ENCODE results near the gene CHST12.
"Not testable (repeated sequence)": the region's sequence is repeated elsewhere in the genome, so short reads cannot be mapped to it uniquely, and the experiment has no call there.

Gene CHST12

GRCh38 chr7:2383543-2384274 lies 19.7 kb upstream of the CHST12 start:
- ChIA-PET CTCF (interaction anchor here (0.6 to 3.6 kb wide), 18 partner anchors 10 to 94 kb away, joined by 3 to 26 read pairs (median 6); no protein-coding TSS in a partner anchor), POLR2A (interaction anchor here (0.6 kb wide), 1 partner anchor 38 kb away, joined by 8 read pairs; no protein-coding TSS in a partner anchor)
- Histone ChIP-seq H3K27me3 (replicated peaks in 2 of 5; ENCODE audit: control insufficient read depth in 4 of 5, insufficient read depth in 5 of 5, low read length in 4 of 5) (no peaks in the 10 kb centered on the region), H3K4me1 (ENCODE audit: control extremely low read depth in 1 of 4, control insufficient read depth in 4 of 4, insufficient read depth in 4 of 4, low read length in 3 of 4) (peaks cover 0 to 13% (median 8%) of the 10 kb centered on the region in 4 experiments), H3K9me3 (ENCODE audit: control extremely low read depth in 1 of 5, control insufficient read depth in 4 of 5, insufficient read depth in 2 of 5, low read depth in 1 of 5, low read length in 4 of 5) (no peaks in the 10 kb centered on the region), H3K27ac (ENCODE audit: insufficient read depth in 1 of 2, low read depth in 1 of 2, low read length in 2 of 2, poor library complexity in 1 of 2, severe bottlenecking in 2 of 2) (no peak overlapping the region), H3K4me3 (ENCODE audit: control insufficient read depth in 1 of 7, extremely low read depth in 1 of 7, insufficient read depth in 4 of 7, low read depth in 2 of 7, low read length in 6 of 7) (no peak overlapping the region), H3K36me3 (ENCODE audit: control insufficient read depth in 4 of 4, insufficient read depth in 4 of 4, low read length in 3 of 4) (peaks cover 13 to 44% (median 30%) of the 10 kb centered on the region in 4 experiments)
- DNase-seq, result no peak
- WGBS (ENCODE audit: insufficient coverage), result 97% methylated on average over 22 of the region's 29 CpGs

DNA sequence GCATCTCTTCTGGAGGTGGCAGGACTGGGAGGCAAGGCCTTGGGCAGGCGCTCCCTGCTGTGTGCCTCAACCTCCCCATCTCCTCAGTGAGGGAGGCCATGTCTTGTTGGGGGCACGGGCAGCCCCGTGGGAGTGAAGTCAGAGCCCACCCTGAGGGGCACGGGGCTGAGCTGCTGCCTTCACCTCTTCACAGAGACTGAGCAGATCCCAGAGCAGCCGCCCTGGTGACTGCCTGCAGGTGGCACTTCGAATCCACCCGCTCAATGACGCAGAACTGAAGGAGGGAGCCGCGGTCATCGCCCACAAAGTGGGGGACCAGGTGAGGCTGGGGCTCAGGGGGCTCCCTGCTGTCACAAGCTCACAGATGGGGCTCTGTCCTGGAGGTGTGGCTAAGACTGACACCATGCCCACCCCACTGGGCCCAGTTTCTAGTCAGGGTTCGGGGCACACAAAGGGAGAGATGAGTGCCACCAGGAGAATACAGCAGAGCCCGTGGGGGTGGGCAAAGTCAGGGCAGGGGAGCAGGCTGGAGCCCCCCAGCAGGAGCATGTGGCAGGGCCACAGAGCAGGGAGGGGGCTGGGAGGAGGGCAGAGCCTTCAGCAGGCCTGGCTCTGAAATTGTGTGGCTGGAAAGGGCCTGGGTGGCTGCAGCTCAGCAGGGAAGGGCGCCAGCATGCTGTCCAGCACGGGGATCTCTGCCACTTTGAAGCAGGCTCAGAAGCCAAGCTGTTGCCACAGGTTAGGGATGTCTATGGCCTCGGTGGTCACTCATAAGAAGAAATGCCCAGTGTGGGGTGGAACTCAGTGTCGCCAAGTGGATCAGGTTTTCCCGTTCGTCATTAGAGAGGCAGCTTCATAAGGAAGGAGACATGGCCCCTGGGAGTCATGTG lies 18.8 kb upstream of the CHST12 start:
- Histone ChIP-seq H3K9me3 (ENCODE audit: control extremely low read depth in 1 of 5, control insufficient read depth in 4 of 5, insufficient read depth in 2 of 5, low read depth in 1 of 5, low read length in 4 of 5) (no peaks in the 10 kb centered on the region), H3K4me1 (ENCODE audit: control extremely low read depth in 1 of 4, control insufficient read depth in 4 of 4, insufficient read depth in 4 of 4, low read length in 3 of 4) (peaks cover 0 to 19% (median 9%) of the 10 kb centered on the region in 4 experiments), H3K27ac (ENCODE audit: insufficient read depth in 1 of 2, low read depth in 1 of 2, low read length in 2 of 2, poor library complexity in 1 of 2, severe bottlenecking in 2 of 2) (no peak overlapping the region), H3K4me3 (ENCODE audit: control insufficient read depth in 1 of 7, extremely low read depth in 1 of 7, insufficient read depth in 4 of 7, low read depth in 2 of 7, low read length in 6 of 7) (no peak overlapping the region), H3K27me3 (replicated peaks in 2 of 5; ENCODE audit: control insufficient read depth in 4 of 5, insufficient read depth in 5 of 5, low read length in 4 of 5) (no peaks in the 10 kb centered on the region), H3K36me3 (ENCODE audit: control insufficient read depth in 4 of 4, insufficient read depth in 4 of 4, low read length in 3 of 4) (peaks cover 7 to 35% (median 22%) of the 10 kb centered on the region in 4 experiments)
- POLR2A ChIA-PET, result interaction anchor here (0.6 kb wide), 1 partner anchor 37 kb away, joined by 8 read pairs; no protein-coding TSS in a partner anchor
- CTCF ChIA-PET, result interaction anchor here (0.9 to 3.6 kb wide), 16 partner anchors 9 to 93 kb away, joined by 4 to 26 read pairs (median 6); no protein-coding TSS in a partner anchor
- WGBS (ENCODE audit: insufficient coverage), result 83% methylated on average over 18 of the region's 19 CpGs
- DNase-seq, result peak in 2 of 3 donors; percentile 41 to 48

DNA sequence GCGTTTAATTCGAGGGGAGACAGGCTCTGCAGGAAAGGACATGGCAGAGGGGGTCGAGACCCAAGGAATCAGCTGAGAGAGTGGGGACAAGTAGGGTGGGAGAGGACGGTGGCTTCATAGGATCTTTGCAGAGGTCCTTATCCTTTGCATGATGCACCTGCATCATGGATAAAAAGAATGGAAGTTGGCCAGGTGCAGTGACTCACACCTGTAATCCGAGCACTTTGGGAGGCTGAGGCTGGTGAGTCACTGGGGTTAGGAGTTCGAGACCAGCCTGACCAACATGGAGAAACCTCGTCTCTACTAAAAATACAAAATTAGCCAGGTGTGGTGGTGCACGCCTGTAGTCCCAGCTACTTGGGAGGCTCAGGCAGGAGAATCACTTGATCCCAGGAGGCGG lies 17.3 kb upstream of the CHST12 start:
- not testable (repeated sequence) for H3K4me3 ChIP-seq (ENCODE audit: control insufficient read depth in 1 of 7, extremely low read depth in 1 of 7, insufficient read depth in 4 of 7, low read depth in 2 of 7, low read length in 6 of 7); H3K27me3 ChIP-seq (replicated peaks in 2 of 5; ENCODE audit: control insufficient read depth in 4 of 5, insufficient read depth in 5 of 5, low read length in 4 of 5); DNase-seq; H3K9me3 ChIP-seq (ENCODE audit: control extremely low read depth in 1 of 5, control insufficient read depth in 4 of 5, insufficient read depth in 2 of 5, low read depth in 1 of 5, low read length in 4 of 5); H3K27ac ChIP-seq (ENCODE audit: insufficient read depth in 1 of 2, low read depth in 1 of 2, low read length in 2 of 2, poor library complexity in 1 of 2, severe bottlenecking in 2 of 2)
- Histone ChIP-seq H3K36me3 (ENCODE audit: control insufficient read depth in 4 of 4, insufficient read depth in 4 of 4, low read length in 3 of 4) (peaks cover 0 to 20% (median 13%) of the 10 kb centered on the region in 4 experiments), H3K4me1 (ENCODE audit: control extremely low read depth in 1 of 4, control insufficient read depth in 4 of 4, insufficient read depth in 4 of 4, low read length in 3 of 4) (peaks cover 0 to 29% (median 18%) of the 10 kb centered on the region in 4 experiments)
- WGBS (ENCODE audit: insufficient coverage), result 99% methylated on average over 5 of the region's 9 CpGs
- ChIA-PET CTCF (interaction anchor here (0.8 to 3.6 kb wide), 3 partner anchors 27 to 83 kb away, joined by 3 to 26 read pairs (median 21); no protein-coding TSS in a partner anchor), POLR2A (interaction anchor here (1.3 kb wide), 1 partner anchor 21 kb away, joined by 5 read pairs; no protein-coding TSS in a partner anchor)

DNA sequence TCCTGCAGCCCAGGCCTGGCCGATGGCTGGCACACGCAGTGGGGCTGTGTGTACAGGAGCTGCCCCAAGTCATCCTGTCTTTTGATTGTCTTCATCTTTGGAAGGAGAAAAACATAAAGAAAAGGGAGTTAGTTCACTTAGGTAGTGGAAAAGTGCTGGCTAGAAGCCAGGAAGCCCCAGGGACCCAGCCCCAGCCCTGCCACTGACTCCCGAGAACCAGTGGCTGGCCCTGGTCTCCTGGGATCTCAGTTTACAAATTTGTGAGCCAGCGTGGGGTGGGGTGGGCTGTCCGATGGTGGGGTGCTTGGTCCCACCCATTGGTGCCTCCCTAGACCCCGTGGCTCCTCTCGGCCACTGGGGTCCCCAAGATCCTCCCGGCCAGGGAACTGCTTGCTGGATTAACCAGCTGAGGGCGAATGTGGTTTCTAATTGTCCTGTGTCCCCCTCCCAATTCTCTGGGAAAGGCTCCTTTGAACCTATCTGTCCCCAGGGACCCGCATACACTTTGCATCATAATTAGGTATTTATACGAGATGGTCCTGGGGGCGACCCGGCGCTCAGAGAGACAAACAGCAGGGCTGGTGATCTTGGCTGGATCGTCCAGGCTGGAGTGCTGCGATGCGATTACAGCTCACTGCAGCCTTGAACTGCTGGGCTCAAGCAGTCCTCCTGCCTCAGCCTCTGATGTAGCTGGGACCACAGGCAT lies 16.3 kb upstream of the CHST12 start:
- Histone ChIP-seq H3K4me1 (ENCODE audit: control extremely low read depth in 1 of 4, control insufficient read depth in 4 of 4, insufficient read depth in 4 of 4, low read length in 3 of 4) (peaks cover 0 to 30% (median 18%) of the 10 kb centered on the region in 4 experiments), H3K36me3 (ENCODE audit: control insufficient read depth in 4 of 4, insufficient read depth in 4 of 4, low read length in 3 of 4) (peaks cover 0 to 10% (median 6%) of the 10 kb centered on the region in 4 experiments), H3K4me3 (ENCODE audit: control insufficient read depth in 1 of 7, extremely low read depth in 1 of 7, insufficient read depth in 4 of 7, low read depth in 2 of 7, low read length in 6 of 7) (no peak overlapping the region), H3K27ac (ENCODE audit: insufficient read depth in 1 of 2, low read depth in 1 of 2, low read length in 2 of 2, poor library complexity in 1 of 2, severe bottlenecking in 2 of 2) (no peak overlapping the region), H3K9me3 (ENCODE audit: control extremely low read depth in 1 of 5, control insufficient read depth in 4 of 5, insufficient read depth in 2 of 5, low read depth in 1 of 5, low read length in 4 of 5) (no peaks in the 10 kb centered on the region), H3K27me3 (replicated peaks in 2 of 5; ENCODE audit: control insufficient read depth in 4 of 5, insufficient read depth in 5 of 5, low read length in 4 of 5) (no peaks in the 10 kb centered on the region)
- ChIA-PET POLR2A (no interaction called here), CTCF (interaction anchor here (0.8 to 3.6 kb wide), 7 partner anchors 12 to 82 kb away, joined by 3 to 26 read pairs (median 4); no protein-coding TSS in a partner anchor)
- 94% methylated on average over 15 of the region's 17 CpGs for WGBS (ENCODE audit: insufficient coverage)
- DNase-seq, result no peak

DNA sequence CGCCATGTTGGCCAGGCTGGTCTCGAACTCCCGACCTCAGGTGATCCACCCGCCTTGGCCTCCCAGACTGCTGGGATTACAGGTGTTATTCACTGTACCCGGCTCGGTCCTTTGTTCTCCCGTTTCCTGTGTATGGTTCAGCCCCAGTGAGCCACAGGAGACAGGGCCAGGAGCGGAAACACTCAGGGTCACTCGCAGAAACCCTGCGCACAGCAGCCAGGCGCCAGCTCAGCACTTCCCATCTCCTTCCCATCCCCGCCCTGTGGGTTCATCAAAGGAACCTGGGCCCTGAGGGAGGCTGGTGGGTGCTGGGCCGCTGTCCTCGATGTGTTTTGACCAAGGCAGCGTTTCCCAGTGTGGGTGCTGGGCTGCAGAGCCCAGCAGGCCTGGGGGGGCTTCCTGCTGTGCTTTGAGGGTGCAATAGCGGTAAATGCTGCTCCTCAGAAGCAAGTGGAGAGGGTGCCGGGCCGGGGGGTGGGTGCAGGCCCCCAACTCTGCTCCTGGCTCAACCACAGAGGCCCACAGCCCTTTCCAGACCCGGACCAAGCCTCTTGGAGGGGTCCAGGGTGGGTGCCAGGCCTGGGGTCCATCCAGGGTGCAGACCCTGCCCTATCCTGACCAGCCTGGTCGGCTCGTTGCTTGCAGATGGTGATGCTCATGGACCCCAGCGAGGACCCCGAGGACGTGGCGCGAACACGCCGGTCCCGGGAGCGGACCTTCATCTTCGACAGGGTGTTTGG lies 15.3 kb upstream of the CHST12 start:
- no peak for DNase-seq
- H3K27ac ChIP-seq (ENCODE audit: insufficient read depth in 1 of 2, low read depth in 1 of 2, low read length in 2 of 2, poor library complexity in 1 of 2, severe bottlenecking in 2 of 2), result no peak overlapping the region
- peaks cover 0 to 5% (median 2%) of the 10 kb centered on the region in 4 experiments for H3K36me3 ChIP-seq (ENCODE audit: control insufficient read depth in 4 of 4, insufficient read depth in 4 of 4, low read length in 3 of 4)
- no peaks in the 10 kb centered on the region for H3K27me3 ChIP-seq (replicated peaks in 2 of 5; ENCODE audit: control insufficient read depth in 4 of 5, insufficient read depth in 5 of 5, low read length in 4 of 5)
- CTCF ChIA-PET, result interaction anchor here (0.7 to 1.7 kb wide), 5 partner anchors 11 to 35 kb away, joined by 3 to 6 read pairs (median 3); no protein-coding TSS in a partner anchor
- 96% methylated on average over 28 of the region's 31 CpGs for WGBS (ENCODE audit: insufficient coverage)
- H3K4me3 ChIP-seq (ENCODE audit: control insufficient read depth in 1 of 7, extremely low read depth in 1 of 7, insufficient read depth in 4 of 7, low read depth in 2 of 7, low read length in 6 of 7), result no peak overlapping the region
- H3K9me3 ChIP-seq (ENCODE audit: control extremely low read depth in 1 of 5, control insufficient read depth in 4 of 5, insufficient read depth in 2 of 5, low read depth in 1 of 5, low read length in 4 of 5), result no peaks in the 10 kb centered on the region
- H3K4me1 ChIP-seq (ENCODE audit: control extremely low read depth in 1 of 4, control insufficient read depth in 4 of 4, insufficient read depth in 4 of 4, low read length in 3 of 4), result peaks cover 0 to 32% (median 22%) of the 10 kb centered on the region in 4 experiments
- POLR2A ChIA-PET, result no interaction called here

GRCh38 chr7:2388637-2388954 lies 14.8 kb upstream of the CHST12 start:
- WGBS (ENCODE audit: insufficient coverage), result 100% methylated on average over 4 of the region's 5 CpGs
- ChIA-PET POLR2A (no interaction called here), CTCF (interaction anchor here (0.7 to 1.7 kb wide), 2 partner anchors 24 to 25 kb away, joined by 3 read pairs; no protein-coding TSS in a partner anchor)
- Histone ChIP-seq H3K27ac (ENCODE audit: insufficient read depth in 1 of 2, low read depth in 1 of 2, low read length in 2 of 2, poor library complexity in 1 of 2, severe bottlenecking in 2 of 2) (no peak overlapping the region), H3K9me3 (ENCODE audit: control extremely low read depth in 1 of 5, control insufficient read depth in 4 of 5, insufficient read depth in 2 of 5, low read depth in 1 of 5, low read length in 4 of 5) (no peaks in the 10 kb centered on the region), H3K4me3 (ENCODE audit: control insufficient read depth in 1 of 7, extremely low read depth in 1 of 7, insufficient read depth in 4 of 7, low read depth in 2 of 7, low read length in 6 of 7) (no peak overlapping the region), H3K36me3 (ENCODE audit: control insufficient read depth in 4 of 4, insufficient read depth in 4 of 4, low read length in 3 of 4) (peaks cover 0 to 5% (median 0%) of the 10 kb centered on the region in 4 experiments), H3K4me1 (ENCODE audit: control extremely low read depth in 1 of 4, control insufficient read depth in 4 of 4, insufficient read depth in 4 of 4, low read length in 3 of 4) (peaks cover 2 to 35% (median 26%) of the 10 kb centered on the region in 4 experiments), H3K27me3 (replicated peaks in 2 of 5; ENCODE audit: control insufficient read depth in 4 of 5, insufficient read depth in 5 of 5, low read length in 4 of 5) (no peaks in the 10 kb centered on the region)
- no peak for DNase-seq

Data from common myeloid progenitor, CD34-positive (primary cell).